Testis (tissue), 3 donors: ENCODE measurements around the gene ABCC3. TPM values are rescaled to one million over a fixed set of nuclear protein-coding genes. Genes with fewer than 3 reads are reported as not detected.

Experiments used
- DNase-seq: peaks from one replicate; pipeline ENCODE4 v3.0.0-alpha.2; 2019
- H3K27ac ChIP-seq, 2 donors: fragments of 200-600 bp; sonication (generic); one replicate each; pipeline ENCODE4 v1.5.1; 2019
- H3K27me3 ChIP-seq: fragments of 200-600 bp; sonication (generic); one replicate; pipeline ENCODE4 v1.5.1; 2019
- H3K36me3 ChIP-seq: fragments of 200-600 bp; sonication (generic); one replicate; pipeline ENCODE4 v1.5.1; 2017; ENCODE audit warnings: low read depth; ENCODE audit errors: missing control alignments
- H3K4me1 ChIP-seq: fragments of 200-600 bp; sonication (generic); one replicate; pipeline ENCODE4 v1.5.1; 2019
- H3K4me3 ChIP-seq, 2 donors: fragments of 200-600 bp; sonication (generic); one replicate each; pipeline ENCODE4 v1.5.1; 2017 to 2019
- H3K9me3 ChIP-seq: fragments of 200-600 bp; sonication (generic); one replicate; pipeline ENCODE4 v1.5.1; 2017
- CTCF ChIP-seq, 3 experiments: fragments of 450-650 bp in 2 of 3; fragments of 200-600 bp in 1 of 3; sonication (generic) in 1 of 3; IDR thresholded peaks; one replicate each; pipeline ENCODE4 v1.5.1; 2016 to 2019; ENCODE audit warnings: antibody characterized with exemption in 3 of 3, mild to moderate bottlenecking in 2 of 3, moderate library complexity in 1 of 3
- POLR2A ChIP-seq: fragments of 450-650 bp; IDR thresholded peaks from one replicate; pipeline ENCODE4 v1.6.1; 2017; ENCODE audit warnings: antibody characterized with exemption, mild to moderate bottlenecking, moderate library complexity
- WGBS, 2 donors: methylation state at CpG; one replicate each; pipeline ENCODE4 v1.1.5; 2018; 5-methylcytosine and 5-hydroxymethylcytosine counted together
- intact Hi-C: fragments of 100-400 bp; cut with DNase I; formaldehyde crosslinking; loops from one replicate; pipeline ENCODE4 v1.15.1; 2023; ENCODE audit warnings: low total_unique reads
- polyA plus RNA-seq: library from polyadenylated mRNA; stranded (reverse); fragments of 350-450 nt; fragmentation: Illumina TruSeq; extraction: RNeasy Lipid Tissue Mini Kit (QIAGEN cat#74804); gene quantifications from one replicate; pipeline ENCODE4 v1.2.3, GENCODE V29; 2014; ENCODE audit warnings: low read depth, low replicate concordance; ENCODE audit not compliant: insufficient read depth
- total RNA-seq, 2 donors: library from RNA; depleted of rRNA; stranded (reverse); fragments of >200 nt; gene quantifications; one replicate each; pipeline ENCODE4 v1.2.3, GENCODE V29; 2016

ABCC3 gene
- total and polyA plus RNA-seq, 3 donors from 2014 or later, result 10.0 to 15.4 (median 12.1) TPM

- intact Hi-C loops, result no loop called here
Measured at GRCh38 chr17:50712641-50713040, 78.0 kb downstream of the ABCC3 start.

GRCh38 chr17:50715471-50715870 is 80.8 kb downstream of the ABCC3 start:
- Histone ChIP-seq H3K36me3 (no peaks in the 10 kb centered on the region), H3K27ac (no peak overlapping the region), H3K9me3 (no peaks in the 10 kb centered on the region), H3K27me3 (no peaks in the 10 kb centered on the region), H3K4me3 (no peak overlapping the region), H3K4me1 (peaks cover 4% of the 10 kb centered on the region)
- no peak for DNase-seq
- 92 to 100% methylated on average over 3 of the region's 3 CpGs for WGBS, 2 donors
- TF ChIP-seq POLR2A, result no peak
- no peak for TF ChIP-seq CTCF (IDR thresholded peaks at IDR 0.05)
- intact Hi-C loops, result no loop called here

More at GRCh38 chr17:50712641-50713040, 78.0 kb downstream of the ABCC3 start:
- Histone ChIP-seq H3K36me3 (no peaks in the 10 kb centered on the region), H3K4me1 (peaks cover 23% of the 10 kb centered on the region), H3K27me3 (no peaks in the 10 kb centered on the region), H3K4me3 (no peak overlapping the region), H3K9me3 (no peaks in the 10 kb centered on the region), H3K27ac (no peak overlapping the region)
- 69 to 70% methylated on average over 9 of the region's 9 CpGs for WGBS, 2 donors
- DNase-seq, result no peak
- TF ChIP-seq CTCF (IDR thresholded peaks at IDR 0.05) (no peak), POLR2A (no peak)

- Histone ChIP-seq H3K36me3 (no peaks in the 10 kb centered on the region), H3K4me3 (peak within 1 kb of the TSS; percentile 65 to 75), H3K4me1 (peaks cover 26% of the 10 kb centered on the region), H3K27ac (peak within 1 kb of the TSS; percentile 86 to 95), H3K27me3 (no peaks in the 10 kb centered on the region), H3K9me3 (no peaks in the 10 kb centered on the region)
- 1 to 2% methylated on average over 19 to 60 of the region's 76 CpGs for WGBS, 2 donors
- TF ChIP-seq CTCF (IDR thresholded peaks at IDR 0.05), result peak in 1 of 3 experiments; percentile 8
- TF ChIP-seq POLR2A, result peak; percentile 46
- DNase-seq, result peak; percentile 95
- intact Hi-C loops, result no loop called here
Measured at GRCh38 chr17:50719144-50719923, 84.7 kb downstream of the ABCC3 start, which contains the start of gene LUC7L3. TSS of gene LUC7L3 (plus strand) at chr17:50719603. CDS start at chr17:50719733, 130 bp downstream.

GRCh38 chr17:50719924-50720794 is 85.5 kb downstream of the ABCC3 start:
- H3K27me3 ChIP-seq, result no peaks in the 10 kb centered on the region
- TF ChIP-seq CTCF (IDR thresholded peaks at IDR 0.05) (no peak), POLR2A (no peak)
- DNase-seq, result no peak
- peak overlapping the region; percentile 65 to 75 for H3K4me3 ChIP-seq
- no peaks in the 10 kb centered on the region for H3K9me3 ChIP-seq
- peaks cover 26% of the 10 kb centered on the region for H3K4me1 ChIP-seq
- peak overlapping the region; percentile 86 to 95 for H3K27ac ChIP-seq
- H3K36me3 ChIP-seq, result no peaks in the 10 kb centered on the region
- WGBS, 2 donors, result 0 to 1% methylated on average over 18 to 25 of the region's 25 CpGs
- intact Hi-C loops, result no loop called here
